ENCODE data around the gene LSS. TPM values are rescaled to one million over a fixed set of nuclear protein-coding genes. Genes with fewer than 3 reads are reported as not detected.

The LSS gene
- total RNA-seq, 2 experiments from 2014 or later: 14.1 to 21.3 TPM

DNA sequence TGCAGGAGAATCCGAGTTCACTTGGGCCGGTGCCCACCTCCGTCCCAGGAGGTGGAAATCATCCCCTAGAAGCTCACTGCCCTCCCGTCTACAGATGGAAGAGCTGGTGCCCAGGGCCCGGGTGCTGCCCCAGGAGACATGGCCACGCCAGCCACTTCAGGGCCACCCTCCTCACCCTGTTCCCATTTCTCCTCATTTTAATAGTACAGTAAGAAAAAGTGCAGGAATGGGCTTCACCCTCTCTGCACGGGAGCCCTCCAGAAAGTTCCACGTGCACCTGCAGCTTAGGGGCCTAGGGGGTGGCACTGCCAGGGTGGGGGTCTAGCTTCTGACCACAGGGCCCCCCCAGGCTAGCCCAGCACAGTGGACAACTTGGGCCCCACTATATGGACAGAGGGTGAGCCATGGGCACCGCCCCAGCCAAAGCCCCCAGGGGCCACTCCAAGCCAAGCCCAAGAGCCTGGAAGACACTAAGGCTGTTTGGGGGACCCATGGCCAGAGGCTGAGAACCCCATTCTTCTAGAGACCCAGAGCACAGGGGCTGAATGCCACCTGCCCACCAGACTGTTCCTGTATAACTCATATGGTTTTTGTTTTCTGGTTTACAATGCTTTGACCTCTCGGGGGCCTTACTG is 69.8 kb downstream of the LSS start:
- H3K4me3 Mint-ChIP-seq: no peak overlapping the region

DNA sequence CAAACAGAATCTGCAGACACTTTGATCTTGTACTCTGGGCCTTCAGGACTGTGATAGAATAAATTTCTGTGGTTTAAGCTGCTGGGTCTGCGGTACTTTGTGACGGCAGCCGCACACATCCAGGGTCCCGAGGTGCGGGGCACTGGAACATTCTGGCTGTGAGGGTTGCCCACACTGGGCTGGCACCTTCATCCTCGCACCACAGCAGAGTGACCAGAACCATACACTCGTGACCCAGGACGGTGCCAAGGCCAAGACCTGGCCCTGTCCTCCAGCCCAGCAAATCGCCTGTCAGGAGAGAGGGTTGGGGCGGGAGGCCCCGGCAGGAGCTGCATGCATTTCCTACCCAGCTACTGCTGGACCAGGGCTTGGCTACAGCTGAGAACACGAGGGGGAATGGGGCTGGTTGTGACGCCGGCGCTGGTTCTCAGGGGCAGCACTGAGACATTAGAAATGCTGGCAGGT is 70.6 kb downstream of the LSS start:
- Mint-ChIP-seq H3K27ac (no peak overlapping the region), H3K27me3 (no peaks in the 10 kb centered on the region), H3K4me1 (no peaks in the 10 kb centered on the region), H3K36me3 (ENCODE audit: low read depth) (no peaks in the 10 kb centered on the region), H3K4me3 (no peak overlapping the region), H3K9me3 (ENCODE audit: low read depth) (no peaks in the 10 kb centered on the region)
- intact Hi-C loops (cut with DNase I, micrococcal nuclease): no loop called here
- ATAC-seq: no peak
- DNase-seq: no peak
- POLR2A ChIA-PET: interaction anchor here (0.7 kb wide), 1 partner anchor 14 kb away, joined by 4 read pairs; no protein-coding TSS in a partner anchor
- CTCF ChIA-PET: interaction anchor here (1.2 kb wide), 2 partner anchors 8 to 15 kb away, joined by 3 read pairs; no protein-coding TSS in a partner anchor

More for the DNA sequence above, 69.8 kb downstream of the LSS start:
- ATAC-seq (no peak), DNase-seq (no peak)
- no peaks in the 10 kb centered on the region for H3K27me3 Mint-ChIP-seq
- no peaks in the 10 kb centered on the region for H3K36me3 Mint-ChIP-seq (ENCODE audit: low read depth)
- intact Hi-C loops (cut with DNase I, micrococcal nuclease): no loop called here
- H3K27ac Mint-ChIP-seq: no peak overlapping the region
- POLR2A ChIA-PET: interaction anchor here (0.7 kb wide), 1 partner anchor 15 kb away, joined by 4 read pairs; no protein-coding TSS in a partner anchor
- H3K4me1 Mint-ChIP-seq: no peaks in the 10 kb centered on the region
- CTCF ChIA-PET: interaction anchor here (0.6 to 1.2 kb wide), 3 partner anchors 9 to 116 kb away, joined by 3 read pairs; no protein-coding TSS in a partner anchor
- H3K9me3 Mint-ChIP-seq (ENCODE audit: low read depth): no peaks in the 10 kb centered on the region

DNA sequence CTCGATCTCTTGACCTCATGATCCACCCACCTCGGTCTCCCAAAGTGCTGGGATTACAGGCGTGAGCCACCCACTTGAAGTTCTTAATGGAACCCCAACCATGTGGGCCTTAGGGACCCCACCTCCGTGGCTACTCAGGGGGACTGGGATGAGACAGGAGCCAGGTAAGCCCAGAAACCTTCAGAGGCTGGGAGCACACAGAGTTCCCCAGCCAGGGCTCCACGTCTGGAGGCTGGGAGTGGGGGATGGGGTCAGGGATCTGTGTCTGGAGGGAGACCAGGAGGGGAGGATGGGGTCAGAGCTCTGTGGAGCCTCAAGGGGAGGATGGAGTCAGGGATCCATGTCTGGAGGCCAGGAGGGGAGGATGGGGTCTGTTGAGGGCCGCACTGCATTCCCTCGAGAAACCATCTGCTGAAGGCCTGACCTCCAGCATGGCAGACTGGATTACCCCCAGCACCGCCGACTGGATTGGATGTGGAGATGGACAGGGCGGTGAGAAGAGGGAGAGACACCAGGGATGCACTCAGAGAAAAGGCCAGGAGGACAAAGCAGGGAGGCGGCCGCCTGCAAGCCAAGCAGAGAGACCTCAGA is 71.1 kb downstream of the LSS start:
- intact Hi-C loops (cut with DNase I, micrococcal nuclease): no loop called here
- H3K27me3 Mint-ChIP-seq: no peaks in the 10 kb centered on the region
- ChIA-PET CTCF (interaction anchor here (1.2 kb wide), 2 partner anchors 8 to 15 kb away, joined by 3 read pairs; no protein-coding TSS in a partner anchor), POLR2A (no interaction called here)
- DNase-seq (no peak), ATAC-seq (no peak)
- no peaks in the 10 kb centered on the region for H3K4me1 Mint-ChIP-seq
- no peaks in the 10 kb centered on the region for H3K9me3 Mint-ChIP-seq (ENCODE audit: low read depth)
- no peak overlapping the region for H3K4me3 Mint-ChIP-seq
- H3K36me3 Mint-ChIP-seq (ENCODE audit: low read depth): no peaks in the 10 kb centered on the region
- H3K27ac Mint-ChIP-seq: no peak overlapping the region

DNA sequence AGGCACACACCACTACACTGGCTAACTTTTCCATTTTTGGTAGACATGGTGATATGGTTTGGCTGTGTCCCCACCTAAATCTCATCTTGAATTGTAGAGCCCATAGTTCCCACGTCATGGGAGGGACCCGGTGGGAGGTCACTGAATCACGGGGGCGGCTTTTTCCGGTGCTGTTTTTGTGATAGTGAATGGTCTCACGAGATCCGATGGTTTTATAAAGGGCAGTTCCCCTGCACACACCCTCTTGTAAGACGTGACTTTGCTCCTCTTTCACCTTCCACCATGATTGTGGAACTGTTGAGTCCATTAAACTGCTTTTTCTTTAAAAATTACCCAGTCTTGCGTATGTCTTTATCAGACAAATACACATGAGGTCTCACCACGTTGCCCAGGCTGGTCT is 71.9 kb downstream of the LSS start:
- CTCF ChIA-PET: no interaction called here

DNA sequence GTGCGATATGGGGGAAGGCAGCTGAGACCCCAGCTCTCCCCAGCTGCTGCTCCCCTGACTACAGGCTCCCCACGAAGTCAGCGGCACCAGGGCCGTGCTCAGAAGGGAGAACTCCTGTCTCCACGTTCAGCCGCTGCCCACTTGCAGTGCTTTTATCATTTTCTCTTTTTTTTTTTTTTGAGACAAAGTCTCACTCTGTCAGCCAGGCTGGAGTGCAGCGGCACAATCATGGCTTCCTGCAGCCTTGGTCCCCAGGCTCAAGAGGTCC is 72.3 kb downstream of the LSS start:
- Mint-ChIP-seq H3K27me3 (no peaks in the 10 kb centered on the region), H3K4me3 (no peak overlapping the region), H3K27ac (no peak overlapping the region), H3K9me3 (ENCODE audit: low read depth) (no peaks in the 10 kb centered on the region), H3K36me3 (ENCODE audit: low read depth) (no peaks in the 10 kb centered on the region), H3K4me1 (no peaks in the 10 kb centered on the region)
- POLR2A ChIA-PET: no interaction called here
- DNase-seq (no peak), ATAC-seq (no peak)
- intact Hi-C loops (cut with DNase I, micrococcal nuclease): no loop called here
- CTCF ChIA-PET: no interaction called here

More for the DNA sequence above, 71.9 kb downstream of the LSS start:
- POLR2A ChIA-PET: no interaction called here
- intact Hi-C loops (cut with DNase I, micrococcal nuclease): no loop called here
- no peak for DNase-seq
- Mint-ChIP-seq H3K36me3 (ENCODE audit: low read depth) (no peaks in the 10 kb centered on the region), H3K9me3 (ENCODE audit: low read depth) (no peaks in the 10 kb centered on the region), H3K27me3 (no peaks in the 10 kb centered on the region), H3K4me3 (no peak overlapping the region), H3K4me1 (no peaks in the 10 kb centered on the region), H3K27ac (no peak overlapping the region)
- ATAC-seq: no peak

DNA sequence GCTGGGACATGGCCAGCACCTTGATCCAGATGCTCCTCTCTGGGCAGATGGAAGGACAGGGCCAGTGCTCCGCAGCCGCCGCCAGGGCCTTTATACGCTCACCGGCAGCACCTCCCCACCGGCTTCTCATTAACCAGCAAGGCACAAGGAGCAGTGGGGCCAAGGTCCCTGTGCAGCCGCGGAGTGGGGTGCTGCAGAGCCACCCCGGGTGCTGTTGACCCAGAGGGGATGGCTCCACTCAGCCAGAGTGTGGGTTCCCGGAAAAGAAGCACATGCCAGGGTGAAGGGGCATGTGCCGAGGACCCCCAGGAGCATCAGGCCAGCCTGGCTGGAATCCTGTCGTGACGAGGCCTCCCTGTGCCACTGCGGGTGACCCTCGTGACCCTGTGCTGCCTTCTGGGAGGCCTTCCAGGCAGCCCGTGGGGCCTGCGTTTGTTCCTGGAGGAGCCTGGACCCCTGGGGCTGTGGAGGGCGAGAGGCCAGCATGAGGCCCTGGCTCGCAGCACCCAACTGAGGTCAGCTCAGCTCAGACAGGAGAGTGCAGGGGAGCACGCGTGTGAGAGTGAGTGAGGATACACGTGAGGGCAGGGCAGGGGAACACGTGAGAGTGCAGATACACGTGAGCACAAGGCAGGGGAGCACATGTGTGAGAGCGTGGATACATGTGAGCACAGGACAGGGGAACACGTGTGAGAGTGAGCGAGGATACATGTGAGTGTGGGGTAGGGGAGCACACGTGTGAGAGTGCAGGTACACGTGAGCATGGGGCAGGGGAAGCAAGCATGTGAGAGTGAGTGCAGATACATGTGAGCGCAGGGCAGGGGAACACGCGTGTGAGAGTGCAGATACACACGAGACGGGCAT is 72.8 kb downstream of the LSS start, which contains the start of gene FTCD:
Gene FTCD, minus strand, starts transcription at position 66 of the 864 bp plus-strand sequence. Its CDS starts 56 bp downstream, at position 10.
- ChIA-PET CTCF (no interaction called here), POLR2A (no interaction called here)
- intact Hi-C loops (cut with DNase I, micrococcal nuclease): no loop called here
- Mint-ChIP-seq H3K4me1 (no peaks in the 10 kb centered on the region), H3K9me3 (ENCODE audit: low read depth) (no peaks in the 10 kb centered on the region), H3K4me3 (no peak within 1 kb of the TSS), H3K27ac (no peak within 1 kb of the TSS), H3K27me3 (no peaks in the 10 kb centered on the region), H3K36me3 (ENCODE audit: low read depth) (no peaks in the 10 kb centered on the region)
- peak; percentile 1 for DNase-seq
- no peak for ATAC-seq

DNA sequence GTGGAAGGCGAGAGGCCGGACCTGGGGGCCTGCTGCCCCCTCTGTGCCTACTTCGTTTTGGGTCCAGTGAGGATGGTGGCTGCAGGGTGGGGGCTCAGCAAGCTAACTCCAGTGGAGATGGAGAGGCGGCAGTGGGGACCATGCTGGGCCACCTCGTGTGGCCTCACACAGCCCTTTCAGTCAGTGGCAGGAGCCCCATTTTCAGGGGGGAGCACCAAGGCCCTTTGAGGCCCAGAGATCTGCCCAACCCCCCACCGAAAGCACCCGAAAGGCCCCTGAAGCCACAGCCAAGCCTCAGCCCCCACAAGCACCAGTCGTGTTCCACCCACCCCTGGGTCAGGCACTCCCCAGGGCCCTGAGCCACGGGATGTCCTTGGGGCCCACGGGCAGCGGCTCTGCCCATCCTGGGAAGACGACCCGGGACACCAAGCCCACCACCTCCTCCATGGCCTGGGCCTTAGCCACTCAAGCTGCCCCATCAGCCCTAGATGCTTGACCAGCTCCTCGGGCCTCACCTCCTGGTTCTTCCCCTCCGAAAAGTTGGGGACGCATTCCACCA is 73.5 kb downstream of the LSS start:
- ChIA-PET CTCF (no interaction called here), POLR2A (no interaction called here)
- intact Hi-C loops (cut with DNase I, micrococcal nuclease): no loop called here
- no peaks in the 10 kb centered on the region for H3K27me3 Mint-ChIP-seq
- H3K36me3 Mint-ChIP-seq (ENCODE audit: low read depth): no peaks in the 10 kb centered on the region
- no peaks in the 10 kb centered on the region for H3K9me3 Mint-ChIP-seq (ENCODE audit: low read depth)
- no peak overlapping the region for H3K4me3 Mint-ChIP-seq
- DNase-seq (no peak), ATAC-seq (no peak)
- H3K27ac Mint-ChIP-seq: no peak overlapping the region
- H3K4me1 Mint-ChIP-seq: no peaks in the 10 kb centered on the region

DNA sequence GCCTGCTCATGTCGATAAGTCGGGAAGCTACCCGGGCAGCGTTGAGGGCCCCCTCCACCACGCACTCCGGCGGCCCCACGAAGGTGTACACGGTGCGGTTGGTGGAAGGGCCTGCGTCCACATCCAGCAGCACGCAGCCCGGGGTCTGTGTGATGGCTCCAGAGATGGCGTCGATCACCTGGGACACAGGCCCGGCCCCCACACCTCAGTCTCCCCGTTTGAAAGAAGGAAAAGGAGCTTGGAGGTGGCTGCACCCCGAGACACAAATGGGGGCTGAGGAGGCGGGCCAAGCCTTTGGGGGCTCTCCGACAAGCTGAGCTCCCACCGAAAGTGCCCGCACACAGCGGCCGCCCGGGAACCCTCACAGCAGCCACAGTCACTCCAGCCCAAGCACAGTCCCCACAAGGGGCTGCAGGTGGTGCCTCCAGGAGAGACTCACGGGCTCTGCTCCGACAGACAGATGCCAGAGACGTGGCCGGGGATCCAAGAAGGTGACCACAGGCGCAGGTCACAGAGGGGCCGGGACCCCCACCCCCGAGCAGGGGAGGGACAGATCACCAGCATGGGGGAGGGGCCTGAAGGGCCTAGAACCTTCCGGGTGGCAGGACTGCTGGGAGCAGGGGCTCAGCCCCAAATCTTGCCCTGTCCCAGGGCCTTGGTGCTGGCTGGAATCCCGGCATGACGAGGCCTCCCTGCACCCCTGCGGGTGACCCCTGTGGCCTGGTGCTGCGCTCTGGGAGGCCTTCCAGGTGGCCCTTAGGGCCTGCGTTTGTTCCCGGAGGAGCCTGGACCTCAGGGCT is 74.2 kb downstream of the LSS start:
- intact Hi-C loops (cut with DNase I, micrococcal nuclease): no loop called here
- ATAC-seq: no peak
- ChIA-PET POLR2A (interaction anchor here (1.6 kb wide), 1 partner anchor 10 kb away, joined by 4 read pairs; no protein-coding TSS in a partner anchor), CTCF (interaction anchor here (2.3 kb wide), 1 partner anchor 11 kb away, joined by 18 read pairs; no protein-coding TSS in a partner anchor)
- H3K4me3 Mint-ChIP-seq: no peak overlapping the region
- H3K27ac Mint-ChIP-seq: no peak overlapping the region
- peak; percentile 2 for DNase-seq
- H3K9me3 Mint-ChIP-seq (ENCODE audit: low read depth): no peaks in the 10 kb centered on the region
- no peaks in the 10 kb centered on the region for H3K27me3 Mint-ChIP-seq
- H3K4me1 Mint-ChIP-seq: no peaks in the 10 kb centered on the region
- no peaks in the 10 kb centered on the region for H3K36me3 Mint-ChIP-seq (ENCODE audit: low read depth)

DNA sequence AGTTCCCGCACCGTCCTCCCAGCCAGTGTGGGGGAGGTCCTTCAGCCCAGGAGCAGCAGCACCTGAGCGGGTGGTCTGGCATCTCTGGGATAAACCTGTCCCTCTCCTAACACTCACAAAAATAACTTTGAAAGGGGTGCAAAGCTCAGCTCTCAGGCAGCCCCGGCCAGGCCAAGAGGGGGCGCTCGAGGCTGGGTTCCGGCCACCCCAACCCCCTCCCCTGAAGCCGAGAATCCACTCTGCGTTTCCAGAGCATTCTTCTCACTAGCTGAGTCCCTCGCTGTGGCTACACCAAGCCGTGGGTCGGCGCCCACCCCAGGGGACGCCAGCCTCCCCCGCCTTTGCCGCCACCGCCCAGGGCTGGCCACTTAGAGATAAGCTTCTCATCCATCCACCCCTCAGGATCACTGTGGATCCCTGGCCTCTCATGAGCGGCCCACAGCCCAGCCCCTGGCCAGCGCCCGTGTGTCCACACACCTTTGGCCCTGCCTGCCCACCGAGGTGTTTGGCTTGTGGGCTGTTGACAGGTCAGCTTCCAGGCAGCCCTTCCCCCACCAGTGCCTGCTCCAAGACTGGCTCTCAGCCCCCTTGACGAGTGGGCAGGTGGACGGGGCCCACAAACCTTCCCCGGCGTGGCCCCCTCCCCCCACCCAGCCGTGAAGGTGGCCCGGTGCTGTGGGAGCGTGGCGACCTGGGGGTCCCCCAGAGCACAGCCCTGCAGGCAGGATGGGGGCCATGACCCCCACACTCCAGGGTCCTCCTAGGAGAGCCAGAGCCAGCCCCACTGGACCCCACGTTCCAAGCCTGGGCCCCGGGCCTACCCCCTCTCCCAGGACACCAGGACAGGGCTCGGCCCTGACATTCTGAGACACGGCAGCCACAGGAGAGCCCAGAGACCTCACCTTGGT is 75.1 kb downstream of the LSS start:
- POLR2A ChIA-PET: interaction anchor here (0.7 to 1.6 kb wide), 2 partner anchors 10 to 175 kb away, joined by 3 to 4 read pairs; no protein-coding TSS in a partner anchor
- peak; percentile 82 for DNase-seq
- CTCF ChIA-PET: interaction anchor here (0.8 to 2.3 kb wide), 2 partner anchors 10 to 227 kb away, joined by 4 to 18 read pairs; no protein-coding TSS in a partner anchor
- H3K9me3 Mint-ChIP-seq (ENCODE audit: low read depth): no peaks in the 10 kb centered on the region
- no peaks in the 10 kb centered on the region for H3K4me1 Mint-ChIP-seq
- H3K36me3 Mint-ChIP-seq (ENCODE audit: low read depth): no peaks in the 10 kb centered on the region
- H3K27me3 Mint-ChIP-seq: no peaks in the 10 kb centered on the region
- no peak overlapping the region for H3K27ac Mint-ChIP-seq
- intact Hi-C loops (cut with DNase I, micrococcal nuclease): no loop called here
- H3K4me3 Mint-ChIP-seq: no peak overlapping the region
- peak; percentile 95 for ATAC-seq

DNA sequence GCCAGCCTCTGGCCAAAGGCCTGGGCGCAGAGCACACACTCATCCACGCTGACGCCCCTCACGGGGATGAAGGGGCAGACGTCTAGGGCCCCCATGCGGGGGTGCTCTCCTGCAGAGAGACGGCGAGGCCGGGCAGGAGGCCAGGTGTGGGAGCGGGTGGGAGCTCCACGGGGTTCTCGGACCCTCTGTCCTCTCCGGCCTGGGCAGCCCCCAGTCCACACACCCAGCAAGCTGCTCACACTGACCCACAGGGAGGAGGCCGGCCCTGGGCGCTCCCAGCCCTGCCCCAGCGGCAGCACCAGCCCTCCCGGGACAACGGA is 75.7 kb downstream of the LSS start:
- intact Hi-C loops (cut with DNase I, micrococcal nuclease): no loop called here
- ChIA-PET CTCF (interaction anchor here (0.8 to 2.3 kb wide), 2 partner anchors 10 to 227 kb away, joined by 4 to 18 read pairs; no protein-coding TSS in a partner anchor), POLR2A (interaction anchor here (1.6 kb wide), 1 partner anchor 9 kb away, joined by 4 read pairs; no protein-coding TSS in a partner anchor)
- no peaks in the 10 kb centered on the region for H3K36me3 Mint-ChIP-seq (ENCODE audit: low read depth)
- no peak overlapping the region for H3K27ac Mint-ChIP-seq
- H3K9me3 Mint-ChIP-seq (ENCODE audit: low read depth): no peaks in the 10 kb centered on the region
- H3K27me3 Mint-ChIP-seq: no peaks in the 10 kb centered on the region
- H3K4me1 Mint-ChIP-seq: no peaks in the 10 kb centered on the region
- H3K4me3 Mint-ChIP-seq: no peak overlapping the region
- DNase-seq (no peak), ATAC-seq (no peak)
